ENCODE measurements around the gene TP73.

Gene TP73

GRCh38 chr1:3640121-3640837, 12.0 kb upstream of the TP73 start:
- no peaks in the 10 kb centered on the region for H3K4me1 ChIP-seq (ENCODE audit: control insufficient read depth, low read depth, low read length)
- peaks cover 11% of the 10 kb centered on the region for H3K36me3 ChIP-seq (ENCODE audit: control insufficient read depth, low read depth, low read length)
- H3K4me3 ChIP-seq (ENCODE audit: low read length): no peak overlapping the region
- no peak overlapping the region for H3K27ac ChIP-seq (ENCODE audit: low read length)
- H3K27me3 ChIP-seq (ENCODE audit: control insufficient read depth, insufficient read depth, low read length): no peaks in the 10 kb centered on the region
- H3K9me3 ChIP-seq (ENCODE audit: control insufficient read depth, low read depth, low read length): no peaks in the 10 kb centered on the region
- H3K9ac ChIP-seq (ENCODE audit: low read length): no peak overlapping the region

- no peak overlapping the region for H3K4me3 ChIP-seq (ENCODE audit: low read length)
- H3K4me1 ChIP-seq (ENCODE audit: control insufficient read depth, low read depth, low read length): no peaks in the 10 kb centered on the region
- H3K27ac ChIP-seq (ENCODE audit: low read length): no peak overlapping the region
- no peaks in the 10 kb centered on the region for H3K9me3 ChIP-seq (ENCODE audit: control insufficient read depth, low read depth, low read length)
- H3K9ac ChIP-seq (ENCODE audit: low read length): no peak overlapping the region
- no peaks in the 10 kb centered on the region for H3K27me3 ChIP-seq (ENCODE audit: control insufficient read depth, insufficient read depth, low read length)
- H3K36me3 ChIP-seq (ENCODE audit: control insufficient read depth, low read depth, low read length): peaks cover 5% of the 10 kb centered on the region
Observed at GRCh38 chr1:3641046-3641760, 11.1 kb upstream of the TP73 start.

GRCh38 chr1:3641816-3642215, 10.5 kb upstream of the TP73 start:
- no peaks in the 10 kb centered on the region for H3K27me3 ChIP-seq (ENCODE audit: control insufficient read depth, insufficient read depth, low read length)
- peaks cover 10% of the 10 kb centered on the region for H3K36me3 ChIP-seq (ENCODE audit: control insufficient read depth, low read depth, low read length)
- no peaks in the 10 kb centered on the region for H3K9me3 ChIP-seq (ENCODE audit: control insufficient read depth, low read depth, low read length)
- no peak overlapping the region for H3K4me3 ChIP-seq (ENCODE audit: low read length)
- H3K4me1 ChIP-seq (ENCODE audit: control insufficient read depth, low read depth, low read length): no peaks in the 10 kb centered on the region
- no peak overlapping the region for H3K27ac ChIP-seq (ENCODE audit: low read length)
- H3K9ac ChIP-seq (ENCODE audit: low read length): no peak overlapping the region

- Histone ChIP-seq H3K9ac (ENCODE audit: low read length) (no peak overlapping the region), H3K27ac (ENCODE audit: low read length) (no peak overlapping the region), H3K4me3 (ENCODE audit: low read length) (no peak overlapping the region), H3K9me3 (ENCODE audit: control insufficient read depth, low read depth, low read length) (no peaks in the 10 kb centered on the region), H3K36me3 (ENCODE audit: control insufficient read depth, low read depth, low read length) (peaks cover 13% of the 10 kb centered on the region), H3K4me1 (ENCODE audit: control insufficient read depth, low read depth, low read length) (no peaks in the 10 kb centered on the region), H3K27me3 (ENCODE audit: control insufficient read depth, insufficient read depth, low read length) (no peaks in the 10 kb centered on the region)
Observed at GRCh38 chr1:3642919-3643675, 9.2 kb upstream of the TP73 start.

- Histone ChIP-seq H3K4me1 (ENCODE audit: control insufficient read depth, low read depth, low read length) (peaks cover 3% of the 10 kb centered on the region), H3K4me3 (ENCODE audit: low read length) (no peak overlapping the region), H3K9ac (ENCODE audit: low read length) (no peak overlapping the region), H3K9me3 (ENCODE audit: control insufficient read depth, low read depth, low read length) (no peaks in the 10 kb centered on the region), H3K36me3 (ENCODE audit: control insufficient read depth, low read depth, low read length) (peaks cover 13% of the 10 kb centered on the region), H3K27me3 (ENCODE audit: control insufficient read depth, insufficient read depth, low read length) (peaks cover 5% of the 10 kb centered on the region), H3K27ac (ENCODE audit: low read length) (no peak overlapping the region)
Observed at GRCh38 chr1:3644273-3644672, 8.0 kb upstream of the TP73 start.

- no peak overlapping the region for H3K27ac ChIP-seq (ENCODE audit: low read length)
- H3K4me3 ChIP-seq (ENCODE audit: low read length): no peak overlapping the region
- H3K4me1 ChIP-seq (ENCODE audit: control insufficient read depth, low read depth, low read length): peaks cover 4% of the 10 kb centered on the region
- peaks cover 9% of the 10 kb centered on the region for H3K27me3 ChIP-seq (ENCODE audit: control insufficient read depth, insufficient read depth, low read length)
- H3K9me3 ChIP-seq (ENCODE audit: control insufficient read depth, low read depth, low read length): no peaks in the 10 kb centered on the region
- no peak overlapping the region for H3K9ac ChIP-seq (ENCODE audit: low read length)
- peaks cover 13% of the 10 kb centered on the region for H3K36me3 ChIP-seq (ENCODE audit: control insufficient read depth, low read depth, low read length)
Observed at GRCh38 chr1:3645247-3645646, 7.1 kb upstream of the TP73 start.

GRCh38 chr1:3645666-3646355, 6.5 kb upstream of the TP73 start:
- no peak overlapping the region for H3K9ac ChIP-seq (ENCODE audit: low read length)
- H3K4me1 ChIP-seq (ENCODE audit: control insufficient read depth, low read depth, low read length): peaks cover 4% of the 10 kb centered on the region
- H3K27me3 ChIP-seq (ENCODE audit: control insufficient read depth, insufficient read depth, low read length): peaks cover 15% of the 10 kb centered on the region
- no peak overlapping the region for H3K4me3 ChIP-seq (ENCODE audit: low read length)
- no peak overlapping the region for H3K27ac ChIP-seq (ENCODE audit: low read length)
- H3K9me3 ChIP-seq (ENCODE audit: control insufficient read depth, low read depth, low read length): no peaks in the 10 kb centered on the region
- peaks cover 13% of the 10 kb centered on the region for H3K36me3 ChIP-seq (ENCODE audit: control insufficient read depth, low read depth, low read length)

- peaks cover 23% of the 10 kb centered on the region for H3K27me3 ChIP-seq (ENCODE audit: control insufficient read depth, insufficient read depth, low read length)
- H3K9ac ChIP-seq (ENCODE audit: low read length): no peak overlapping the region
- H3K27ac ChIP-seq (ENCODE audit: low read length): no peak overlapping the region
- peaks cover 13% of the 10 kb centered on the region for H3K36me3 ChIP-seq (ENCODE audit: control insufficient read depth, low read depth, low read length)
- H3K4me3 ChIP-seq (ENCODE audit: low read length): no peak overlapping the region
- H3K9me3 ChIP-seq (ENCODE audit: control insufficient read depth, low read depth, low read length): no peaks in the 10 kb centered on the region
- H3K4me1 ChIP-seq (ENCODE audit: control insufficient read depth, low read depth, low read length): peaks cover 4% of the 10 kb centered on the region
Observed at GRCh38 chr1:3646596-3646995, 5.7 kb upstream of the TP73 start.

- H3K4me1 ChIP-seq (ENCODE audit: control insufficient read depth, low read depth, low read length): peaks cover 4% of the 10 kb centered on the region
- H3K9me3 ChIP-seq (ENCODE audit: control insufficient read depth, low read depth, low read length): no peaks in the 10 kb centered on the region
- no peak within 1 kb of the TSS for H3K27ac ChIP-seq (ENCODE audit: low read length)
- H3K4me3 ChIP-seq (ENCODE audit: low read length): peak within 1 kb of the TSS; percentile 84
- peaks cover 53% of the 10 kb centered on the region for H3K27me3 ChIP-seq (ENCODE audit: control insufficient read depth, insufficient read depth, low read length)
- H3K36me3 ChIP-seq (ENCODE audit: control insufficient read depth, low read depth, low read length): peaks cover 11% of the 10 kb centered on the region
- H3K9ac ChIP-seq (ENCODE audit: low read length): peak within 1 kb of the TSS; percentile 39
Observed at GRCh38 chr1:3649342-3650247, 2.7 kb upstream of the TP73 start, which contains the start of gene WRAP73. TSS of gene WRAP73 (minus strand) at chr1:3650103. CDS start at chr1:3649999, 104 bp downstream.

GRCh38 chr1:3650248-3651025, 1.9 kb upstream of the TP73 start:
- Histone ChIP-seq H3K9ac (ENCODE audit: low read length) (no peak overlapping the region), H3K4me3 (ENCODE audit: low read length) (peak overlapping the region; percentile 84), H3K27me3 (ENCODE audit: control insufficient read depth, insufficient read depth, low read length) (peaks cover 61% of the 10 kb centered on the region), H3K36me3 (ENCODE audit: control insufficient read depth, low read depth, low read length) (peaks cover 8% of the 10 kb centered on the region), H3K27ac (ENCODE audit: low read length) (no peak overlapping the region), H3K9me3 (ENCODE audit: control insufficient read depth, low read depth, low read length) (no peaks in the 10 kb centered on the region), H3K4me1 (ENCODE audit: control insufficient read depth, low read depth, low read length) (peaks cover 4% of the 10 kb centered on the region)

All from iPS-18a (cell line).